Cerebellar nuclear complex (tissue), 1 donor: Measurements from ENCODE around the gene GTPBP3.

Source experiments
- DNase-seq, 2 experiments: peaks; one replicate each; lab custom pipeline; 2025; lab: John Stamatoyannopoulos, UW

GTPBP3 gene

GRCh38 chr19:17309198-17309964 lies 28.0 kb upstream of the GTPBP3 start, which contains the start of gene DDA1:
TSS of gene DDA1 (plus strand) at chr19:17309563. CDS start at chr19:17309655, 92 bp downstream.
- DNase-seq, result peak; percentile 96 to 99

GRCh38 chr19:17309965-17310461 lies 27.3 kb upstream of the GTPBP3 start:
- no peak for DNase-seq

- no peak for DNase-seq
These were observed 25.7 kb upstream of the GTPBP3 start for GRCh38 chr19:17311455-17312188.

- no peak for DNase-seq
These were observed 24.9 kb upstream of the GTPBP3 start for GRCh38 chr19:17312189-17313113.

GRCh38 chr19:17314007-17314593 lies 23.3 kb upstream of the GTPBP3 start:
- no peak for DNase-seq

GRCh38 chr19:17318966-17319365 lies 18.4 kb upstream of the GTPBP3 start:
- DNase-seq, result no peak

GRCh38 chr19:17319473-17320238 lies 17.7 kb upstream of the GTPBP3 start:
- DNase-seq, result no peak

- DNase-seq, result no peak
These were observed 16.9 kb upstream of the GTPBP3 start for GRCh38 chr19:17320435-17320834.

- no peak for DNase-seq
These were observed 15.5 kb upstream of the GTPBP3 start for GRCh38 chr19:17321655-17322489.

- DNase-seq, result no peak
These were observed 14.5 kb upstream of the GTPBP3 start for GRCh38 chr19:17322854-17323253.

- DNase-seq, result no peak
These were observed 13.9 kb upstream of the GTPBP3 start for GRCh38 chr19:17323300-17323963.

- no peak for DNase-seq
These were observed 13.4 kb upstream of the GTPBP3 start for GRCh38 chr19:17323964-17324332.

- DNase-seq, result no peak
These were observed 12.8 kb upstream of the GTPBP3 start for GRCh38 chr19:17324357-17325114.

- no peak for DNase-seq
These were observed 12.2 kb upstream of the GTPBP3 start for GRCh38 chr19:17325133-17325532.

GRCh38 chr19:17325881-17326594 lies 11.3 kb upstream of the GTPBP3 start:
- no peak for DNase-seq

- DNase-seq, result no peak
These were observed 10.8 kb upstream of the GTPBP3 start for GRCh38 chr19:17326595-17326966.

GRCh38 chr19:17327068-17327653 lies 10.2 kb upstream of the GTPBP3 start:
- DNase-seq, result no peak
